LHCN-M2 (cell line): ENCODE measurements around the gene ARHGDIA. TPM values are rescaled to one million over a fixed set of nuclear protein-coding genes. Genes with fewer than 3 reads are reported as not detected.

Experiments used
- DNase-seq: peaks from one replicate; pipeline ENCODE4 v3.0.0-alpha.2; 2012; ENCODE audit warnings: low read depth
- total RNA-seq: library from RNA; depleted of rRNA; stranded (reverse); fragments of >200 nt; gene quantifications from 2 replicates; pipeline ENCODE4 v1.2.3, GENCODE V29; 2014

Gene ARHGDIA
- total RNA-seq, 1 experiment from 2014 or later: 305 TPM

- DNase-seq: no peak
These were observed 18.0 kb upstream of the ARHGDIA start for GRCh38 chr17:81888988-81889595.

- DNase-seq: no peak
These were observed 17.2 kb upstream of the ARHGDIA start for GRCh38 chr17:81888105-81888987.

GRCh38 chr17:81885869-81886548, 14.9 kb upstream of the ARHGDIA start:
- peak; percentile 98 for DNase-seq

- DNase-seq: peak; percentile 62
These were observed 14.3 kb upstream of the ARHGDIA start for GRCh38 chr17:81885454-81885853.

- no peak for DNase-seq
These were observed 13.8 kb upstream of the ARHGDIA start for GRCh38 chr17:81884968-81885367.

- peak; percentile 91 for DNase-seq
These were observed 13.4 kb upstream of the ARHGDIA start for GRCh38 chr17:81884520-81884919.

- no peak for DNase-seq
These were observed 8.0 kb upstream of the ARHGDIA start for GRCh38 chr17:81879121-81879520.

- DNase-seq: no peak
These were observed 7.2 kb upstream of the ARHGDIA start for GRCh38 chr17:81878294-81878693.

GRCh38 chr17:81877569-81877968, 6.4 kb upstream of the ARHGDIA start:
- no peak for DNase-seq

- DNase-seq: peak; percentile 84
These were observed 472 bp upstream of the ARHGDIA start for GRCh38 chr17:81871387-81872230.

- DNase-seq: peak; percentile 56
These were observed 781 bp downstream of the ARHGDIA start for GRCh38 chr17:81870131-81870980.

GRCh38 chr17:81869221-81870130, 1.7 kb downstream of the ARHGDIA start:
- peak; percentile 36 for DNase-seq

GRCh38 chr17:81868674-81869220, 2.4 kb downstream of the ARHGDIA start:
- DNase-seq: peak; percentile 86

GRCh38 chr17:81867991-81868673, 3.0 kb downstream of the ARHGDIA start:
- no peak for DNase-seq

- peak; percentile 56 for DNase-seq
These were observed 3.8 kb downstream of the ARHGDIA start for GRCh38 chr17:81867170-81867990.

- DNase-seq: peak; percentile 51
These were observed 4.5 kb downstream of the ARHGDIA start for GRCh38 chr17:81866440-81867169.
